Parathyroid adenoma (tissue), 2 donors: ENCODE data around the gene ZNF780B.
"Not testable (repeated sequence)": the region's sequence is repeated elsewhere in the genome, so short reads cannot be mapped to it uniquely, and the experiment has no call there.

ENCODE experiments used
- H2AFZ ChIP-seq: fragments of 300-600 bp; sonication (generic); one replicate; pipeline ENCODE4 v1.7.0; 2017; ENCODE audit warnings: antibody characterized with exemption, mild to moderate bottlenecking
- H3K27ac ChIP-seq: fragments of 300-600 bp; sonication (generic); one replicate; pipeline ENCODE4 v1.7.0; 2017
- H3K27me3 ChIP-seq: fragments of 300-600 bp; sonication (generic); one replicate; pipeline ENCODE4 v1.7.0; 2017; ENCODE audit warnings: low read length; ENCODE audit not compliant: control insufficient read depth, insufficient read depth
- H3K36me3 ChIP-seq: fragments of 300-600 bp; sonication (generic); one replicate; pipeline ENCODE4 v1.7.0; 2017; ENCODE audit warnings: low read length; ENCODE audit not compliant: control insufficient read depth, insufficient read depth
- H3K4me1 ChIP-seq: fragments of 300-600 bp; sonication (generic); one replicate; pipeline ENCODE4 v1.7.0; 2017; ENCODE audit warnings: control low read depth
- H3K4me2 ChIP-seq: fragments of 300-600 bp; sonication (generic); one replicate; pipeline ENCODE4 v1.7.0; 2017; ENCODE audit warnings: low read length
- H3K4me3 ChIP-seq: fragments of 300-600 bp; sonication (generic); one replicate; pipeline ENCODE4 v1.7.0; 2017; ENCODE audit warnings: low read depth, low read length
- H3K79me2 ChIP-seq: fragments of 300-600 bp; sonication (generic); one replicate; pipeline ENCODE4 v1.7.0; 2017; ENCODE audit warnings: control low read depth
- H3K9ac ChIP-seq: fragments of 300-600 bp; sonication (generic); one replicate; pipeline ENCODE4 v1.7.0; 2017; ENCODE audit warnings: mild to moderate bottlenecking
- H3K9me3 ChIP-seq: fragments of 300-600 bp; sonication (generic); one replicate; pipeline ENCODE4 v1.7.0; 2017; ENCODE audit warnings: low read length; ENCODE audit not compliant: control insufficient read depth
- TF ChIP-seq, protein P1 (sequence below): fragments of 300-600 bp; sonication (generic); IDR thresholded peaks from one replicate; pipeline ENCODE4 v1.7.0; 2017; ENCODE audit warnings: antibody characterized with exemption, mild to moderate bottlenecking
- donor health status: primary hyperparathyroidism.

The ZNF780B gene

DNA sequence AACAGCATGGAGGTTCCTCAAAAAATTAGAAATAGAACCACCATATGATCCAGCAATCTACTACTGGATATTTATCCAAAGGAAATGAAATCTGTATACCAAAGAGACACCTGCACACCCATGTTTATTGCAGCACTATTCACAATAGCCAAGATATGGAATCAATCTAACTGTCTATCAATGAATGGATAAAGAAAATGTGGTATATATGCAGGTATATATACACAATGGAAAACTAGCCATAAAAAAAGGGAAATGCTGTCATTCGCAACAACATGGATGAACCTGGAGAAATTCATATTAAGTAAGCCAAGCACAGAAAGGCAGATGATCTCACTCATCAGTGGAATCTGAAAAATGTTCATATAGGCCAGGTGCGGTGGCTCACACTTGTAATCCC is 2.5 kb downstream of the ZNF780B start:
- Histone ChIP-seq H3K27ac (no peak overlapping the region), H3K9me3 (no peaks in the 10 kb centered on the region), H3K36me3 (no peaks in the 10 kb centered on the region), H3K4me1 (no peaks in the 10 kb centered on the region), H3K27me3 (no peaks in the 10 kb centered on the region), H3K4me3 (no peak overlapping the region), H3K9ac (no peak overlapping the region), H3K4me2 (no peak overlapping the region), H2AFZ (no peak overlapping the region), H3K79me2 (no peaks in the 10 kb centered on the region)
- TF ChIP-seq, protein P1, sequence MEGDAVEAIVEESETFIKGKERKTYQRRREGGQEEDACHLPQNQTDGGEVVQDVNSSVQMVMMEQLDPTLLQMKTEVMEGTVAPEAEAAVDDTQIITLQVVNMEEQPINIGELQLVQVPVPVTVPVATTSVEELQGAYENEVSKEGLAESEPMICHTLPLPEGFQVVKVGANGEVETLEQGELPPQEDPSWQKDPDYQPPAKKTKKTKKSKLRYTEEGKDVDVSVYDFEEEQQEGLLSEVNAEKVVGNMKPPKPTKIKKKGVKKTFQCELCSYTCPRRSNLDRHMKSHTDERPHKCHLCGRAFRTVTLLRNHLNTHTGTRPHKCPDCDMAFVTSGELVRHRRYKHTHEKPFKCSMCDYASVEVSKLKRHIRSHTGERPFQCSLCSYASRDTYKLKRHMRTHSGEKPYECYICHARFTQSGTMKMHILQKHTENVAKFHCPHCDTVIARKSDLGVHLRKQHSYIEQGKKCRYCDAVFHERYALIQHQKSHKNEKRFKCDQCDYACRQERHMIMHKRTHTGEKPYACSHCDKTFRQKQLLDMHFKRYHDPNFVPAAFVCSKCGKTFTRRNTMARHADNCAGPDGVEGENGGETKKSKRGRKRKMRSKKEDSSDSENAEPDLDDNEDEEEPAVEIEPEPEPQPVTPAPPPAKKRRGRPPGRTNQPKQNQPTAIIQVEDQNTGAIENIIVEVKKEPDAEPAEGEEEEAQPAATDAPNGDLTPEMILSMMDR, result no peak

DNA sequence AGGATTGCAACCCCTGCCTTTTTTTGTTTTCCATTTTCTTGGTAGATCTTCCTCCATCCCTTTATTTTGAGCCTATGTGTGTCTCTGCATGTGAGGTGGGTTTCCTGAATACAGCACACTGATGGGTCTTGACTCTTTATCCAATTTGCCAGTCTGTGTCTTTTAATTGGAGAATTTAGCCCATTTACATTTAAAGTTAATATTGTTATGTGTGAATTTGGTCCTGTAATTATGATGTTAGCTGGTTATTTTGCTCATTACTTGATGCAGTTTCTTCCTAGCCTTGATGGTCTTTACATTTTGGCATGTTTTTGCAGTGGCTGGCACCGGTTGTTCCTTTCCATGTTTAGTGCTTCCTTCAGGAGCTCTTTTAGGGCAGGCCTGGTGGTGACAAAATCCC is 14.3 kb downstream of the ZNF780B start:
- peaks cover 11% of the 10 kb centered on the region for H3K36me3 ChIP-seq
- H3K27me3 ChIP-seq, H3K4me3 ChIP-seq, H3K9me3 ChIP-seq, H3K27ac ChIP-seq, H2AFZ ChIP-seq, H3K9ac ChIP-seq, H3K4me1 ChIP-seq, H3K4me2 ChIP-seq, H3K79me2 ChIP-seq: not testable (repeated sequence)

DNA sequence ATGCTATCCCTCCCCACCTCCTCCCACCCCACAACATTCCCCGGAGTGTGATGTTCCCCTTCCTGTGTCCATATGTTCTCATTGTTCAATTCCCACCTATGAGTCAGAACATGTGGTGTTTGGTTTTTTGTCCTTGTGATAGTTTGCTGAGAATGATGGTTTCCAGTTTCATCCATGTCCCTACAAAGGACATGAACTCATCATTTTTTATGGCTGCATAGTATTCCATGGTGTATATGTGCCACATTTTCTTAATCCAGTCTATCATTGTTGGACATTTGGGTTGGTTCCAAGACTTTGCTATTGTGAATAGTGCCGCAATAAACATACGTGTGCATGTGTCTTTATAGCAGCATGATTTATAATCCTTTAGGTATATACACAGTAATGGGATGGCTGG is 18.0 kb downstream of the ZNF780B start:
- not testable (repeated sequence) for H2AFZ ChIP-seq, H3K36me3 ChIP-seq, H3K9me3 ChIP-seq, H3K27me3 ChIP-seq, H3K79me2 ChIP-seq, H3K4me1 ChIP-seq, H3K27ac ChIP-seq, H3K4me3 ChIP-seq, H3K4me2 ChIP-seq, H3K9ac ChIP-seq

DNA sequence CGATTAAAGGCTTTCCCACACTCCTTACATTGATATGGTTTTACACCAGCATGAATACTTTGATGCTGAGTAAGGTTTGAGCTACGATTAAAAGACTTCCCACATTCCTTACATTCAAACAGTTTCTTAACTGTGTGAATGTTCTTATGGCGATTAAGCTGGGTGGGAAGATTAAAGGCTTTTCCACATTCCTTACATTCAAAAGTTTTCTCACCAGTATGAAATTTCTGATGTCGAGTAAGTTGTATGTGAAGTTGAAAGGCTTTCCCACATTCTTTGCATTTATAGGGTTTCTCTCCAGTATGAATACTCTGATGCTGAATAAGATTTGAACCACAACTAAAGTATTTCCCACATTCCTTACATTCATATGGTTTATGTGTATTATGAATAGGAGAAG is 20.0 kb downstream of the ZNF780B start:
- Histone ChIP-seq H3K4me1 (no peaks in the 10 kb centered on the region), H3K79me2 (no peaks in the 10 kb centered on the region), H3K4me2 (no peak overlapping the region), H3K27me3 (no peaks in the 10 kb centered on the region), H2AFZ (no peak overlapping the region), H3K9me3 (peaks cover 10% of the 10 kb centered on the region), H3K36me3 (peaks cover 9% of the 10 kb centered on the region), H3K27ac (no peak overlapping the region), H3K9ac (no peak overlapping the region), H3K4me3 (no peak overlapping the region)
- TF ChIP-seq, protein P1, result no peak

DNA sequence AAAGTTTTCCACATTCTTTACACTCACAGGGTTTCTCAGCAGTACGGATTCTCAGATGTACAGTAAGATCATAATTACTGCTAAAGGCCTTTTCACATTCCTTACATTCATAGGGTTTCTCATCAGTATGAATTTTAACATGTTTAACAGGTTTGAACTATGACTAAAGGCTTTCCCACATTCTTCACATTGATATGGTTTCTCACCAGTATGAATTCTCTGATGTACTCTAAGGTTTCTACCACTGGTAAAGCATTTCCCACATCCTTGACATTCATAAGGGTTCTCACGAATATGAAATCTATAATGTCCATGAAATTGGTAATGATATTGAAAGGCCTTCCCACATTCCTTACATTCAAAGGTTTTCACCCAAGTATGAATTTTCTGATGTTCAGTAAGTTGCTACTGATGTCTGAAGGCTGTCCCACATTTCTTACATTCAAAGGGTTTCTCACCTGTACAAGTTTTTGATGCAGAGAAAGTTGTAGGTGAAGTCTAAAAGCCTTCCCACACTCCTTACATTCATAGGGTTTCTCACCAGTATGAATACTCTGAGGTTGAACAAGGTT is 22.0 kb downstream of the ZNF780B start:
- no peak overlapping the region for H3K4me3 ChIP-seq
- H3K36me3 ChIP-seq, result peaks cover 9% of the 10 kb centered on the region
- H3K9me3 ChIP-seq, result peaks cover 10% of the 10 kb centered on the region
- TF ChIP-seq, protein P1, result no peak
- no peaks in the 10 kb centered on the region for H3K27me3 ChIP-seq
- H3K27ac ChIP-seq, result no peak overlapping the region
- H3K9ac ChIP-seq, result no peak overlapping the region
- H2AFZ ChIP-seq, result no peak overlapping the region
- H3K4me2 ChIP-seq, result no peak overlapping the region
- H3K79me2 ChIP-seq, result no peaks in the 10 kb centered on the region
- no peaks in the 10 kb centered on the region for H3K4me1 ChIP-seq

DNA sequence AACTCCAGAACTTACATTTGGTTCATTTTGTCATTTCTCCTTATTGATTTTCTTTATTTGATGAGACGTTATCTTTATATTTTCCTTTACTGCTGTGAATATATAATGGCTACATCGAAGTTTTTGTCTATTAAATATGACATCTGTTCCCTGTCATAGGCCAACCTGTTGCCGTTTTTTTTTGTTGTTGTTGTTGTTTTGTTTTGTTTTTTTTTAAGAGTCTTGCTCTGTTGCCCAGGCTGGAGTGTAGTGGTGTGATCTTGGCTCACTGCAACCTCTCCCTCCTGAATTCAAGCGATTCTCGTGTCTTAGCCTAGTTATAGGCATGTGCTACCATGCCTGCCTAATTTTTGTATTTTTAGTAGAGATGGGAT is 29.4 kb downstream of the ZNF780B start:
- Histone ChIP-seq H3K36me3 (no peaks in the 10 kb centered on the region), H3K4me2 (no peak overlapping the region), H2AFZ (no peak overlapping the region), H3K27ac (no peak overlapping the region), H3K27me3 (no peaks in the 10 kb centered on the region), H3K4me3 (no peak overlapping the region), H3K9ac (no peak overlapping the region), H3K4me1 (no peaks in the 10 kb centered on the region), H3K79me2 (no peaks in the 10 kb centered on the region), H3K9me3 (peaks cover 3% of the 10 kb centered on the region)
- TF ChIP-seq, protein P1, result no peak
